ENCODE results near the gene HEPHL1. TPM values are rescaled to one million over a fixed set of nuclear protein-coding genes. Genes with fewer than 3 reads are reported as not detected.

Gene HEPHL1
- total RNA-seq, 2 experiments from 2014 or later, result not detected

DNA sequence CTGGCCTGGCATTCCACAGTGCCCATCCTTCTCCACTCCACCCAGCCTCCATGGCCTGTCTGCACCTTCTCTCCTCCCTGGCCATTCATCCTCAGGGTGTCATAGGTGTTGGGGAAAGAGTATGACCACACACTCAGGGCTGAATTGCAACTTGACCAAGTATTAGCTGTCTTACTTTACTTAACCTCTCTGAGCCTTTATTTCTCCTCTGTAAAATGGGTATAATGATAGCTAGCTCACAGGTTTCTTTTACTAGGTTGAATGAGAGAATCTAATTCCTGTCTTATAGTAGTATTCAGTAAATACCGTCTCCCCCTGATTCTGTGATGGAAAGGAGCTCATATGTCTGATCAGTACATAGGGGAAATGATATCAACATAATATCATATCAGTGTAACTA is 123.5 kb downstream of the HEPHL1 start:
- POLR2A ChIA-PET, result interaction anchor here (1.7 kb wide), 1 partner anchor 16 kb away, joined by 5 read pairs; the partner anchor contains the start of gene PANX1
- no peaks in the 10 kb centered on the region for H3K27me3 Mint-ChIP-seq
- H3K36me3 Mint-ChIP-seq (ENCODE audit: low read depth), result no peaks in the 10 kb centered on the region
- H3K27ac Mint-ChIP-seq, result no peak overlapping the region
- no peak for DNase-seq
- peaks cover 85% of the 10 kb centered on the region for H3K4me1 Mint-ChIP-seq (ENCODE audit: low read depth)
- CTCF ChIA-PET, result interaction anchor here (2.0 kb wide), 1 partner anchor 15 kb away, joined by 8 read pairs; the partner anchor contains the start of gene PANX1
- H3K4me3 Mint-ChIP-seq, result no peak overlapping the region
- TF ChIP-seq, protein P1, sequence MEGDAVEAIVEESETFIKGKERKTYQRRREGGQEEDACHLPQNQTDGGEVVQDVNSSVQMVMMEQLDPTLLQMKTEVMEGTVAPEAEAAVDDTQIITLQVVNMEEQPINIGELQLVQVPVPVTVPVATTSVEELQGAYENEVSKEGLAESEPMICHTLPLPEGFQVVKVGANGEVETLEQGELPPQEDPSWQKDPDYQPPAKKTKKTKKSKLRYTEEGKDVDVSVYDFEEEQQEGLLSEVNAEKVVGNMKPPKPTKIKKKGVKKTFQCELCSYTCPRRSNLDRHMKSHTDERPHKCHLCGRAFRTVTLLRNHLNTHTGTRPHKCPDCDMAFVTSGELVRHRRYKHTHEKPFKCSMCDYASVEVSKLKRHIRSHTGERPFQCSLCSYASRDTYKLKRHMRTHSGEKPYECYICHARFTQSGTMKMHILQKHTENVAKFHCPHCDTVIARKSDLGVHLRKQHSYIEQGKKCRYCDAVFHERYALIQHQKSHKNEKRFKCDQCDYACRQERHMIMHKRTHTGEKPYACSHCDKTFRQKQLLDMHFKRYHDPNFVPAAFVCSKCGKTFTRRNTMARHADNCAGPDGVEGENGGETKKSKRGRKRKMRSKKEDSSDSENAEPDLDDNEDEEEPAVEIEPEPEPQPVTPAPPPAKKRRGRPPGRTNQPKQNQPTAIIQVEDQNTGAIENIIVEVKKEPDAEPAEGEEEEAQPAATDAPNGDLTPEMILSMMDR (IDR thresholded peaks at IDR 0.05), result no peak
- no peaks in the 10 kb centered on the region for H3K9me3 Mint-ChIP-seq
- intact Hi-C loops (cut with micrococcal nuclease), result no loop called here
- no peak for ATAC-seq

DNA sequence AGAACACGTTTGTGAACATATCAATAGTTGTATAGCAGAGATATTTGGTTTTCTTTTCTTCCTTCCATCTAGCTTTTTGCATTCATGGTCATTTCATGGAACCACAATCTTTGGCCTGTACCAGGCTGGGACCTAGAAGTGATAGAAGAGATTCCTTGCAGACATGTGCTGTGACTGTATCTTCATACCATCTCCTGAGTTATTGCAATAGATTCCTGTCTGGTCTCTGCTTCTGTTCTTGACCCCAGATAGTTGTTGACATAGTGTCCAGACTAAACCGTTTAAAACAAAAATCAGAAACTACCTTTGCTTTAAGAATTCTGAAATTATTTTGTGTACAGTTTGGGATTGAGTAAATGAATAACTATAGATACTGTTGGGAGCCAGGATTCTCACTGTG is 124.3 kb downstream of the HEPHL1 start:
- DNase-seq, result no peak
- no peaks in the 10 kb centered on the region for H3K9me3 Mint-ChIP-seq
- TF ChIP-seq, protein P1 (IDR thresholded peaks at IDR 0.05), result no peak
- ChIA-PET CTCF (interaction anchor here (1.2 to 2.0 kb wide), 2 partner anchors 9 to 16 kb away, joined by 5 to 8 read pairs; partner anchors contain the start of gene PANX1), POLR2A (interaction anchor here (1.7 kb wide), 1 partner anchor 17 kb away, joined by 5 read pairs; the partner anchor contains the start of gene PANX1)
- peaks cover 84% of the 10 kb centered on the region for H3K4me1 Mint-ChIP-seq (ENCODE audit: low read depth)
- no peak overlapping the region for H3K4me3 Mint-ChIP-seq
- H3K27me3 Mint-ChIP-seq, result no peaks in the 10 kb centered on the region
- no peaks in the 10 kb centered on the region for H3K36me3 Mint-ChIP-seq (ENCODE audit: low read depth)
- H3K27ac Mint-ChIP-seq, result no peak overlapping the region
- intact Hi-C loops (cut with micrococcal nuclease), result no loop called here
- ATAC-seq, result no peak

DNA sequence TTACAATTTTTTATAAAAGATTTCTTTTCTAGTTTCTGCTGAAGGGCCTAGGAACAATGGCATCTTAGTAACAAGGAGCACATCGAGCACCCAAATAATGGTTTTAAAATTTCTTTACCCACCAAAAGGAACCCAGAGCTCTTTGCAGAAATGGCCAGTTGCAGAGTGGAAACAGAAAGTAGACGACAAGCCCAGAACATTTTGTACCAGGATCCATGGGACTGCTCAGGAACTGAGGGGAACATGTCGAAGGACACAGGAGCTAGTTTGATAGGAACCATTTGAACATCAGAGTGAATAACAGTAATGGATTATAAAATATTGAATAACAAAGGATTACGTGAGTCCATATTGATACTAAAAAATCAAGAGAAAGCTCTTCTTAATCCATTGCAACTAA is 124.8 kb downstream of the HEPHL1 start:
- H3K36me3 Mint-ChIP-seq (ENCODE audit: low read depth), result no peaks in the 10 kb centered on the region
- intact Hi-C loops (cut with micrococcal nuclease), result no loop called here

DNA sequence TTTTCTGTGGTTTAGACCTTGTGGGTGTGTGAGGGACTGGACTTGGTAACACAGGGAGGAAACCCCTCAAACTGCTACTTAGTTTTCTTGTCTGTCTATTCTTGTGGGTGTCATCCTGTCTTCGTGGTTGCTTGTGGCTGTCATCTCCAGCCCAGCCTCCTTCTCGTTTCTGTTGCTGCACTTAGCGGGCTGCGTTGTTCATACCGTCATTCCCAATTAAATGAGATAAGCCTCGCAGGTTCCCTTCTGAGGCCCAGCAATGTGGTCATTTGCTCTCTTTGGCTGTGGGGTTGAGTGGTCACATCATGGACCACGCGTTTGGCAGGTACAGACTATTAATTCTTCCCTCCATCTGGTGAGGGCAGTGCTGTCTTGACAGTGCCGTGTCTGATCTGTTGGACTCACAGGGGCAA is 126.3 kb downstream of the HEPHL1 start:
- ChIA-PET CTCF (no interaction called here), POLR2A (no interaction called here)
- DNase-seq, result peak; percentile 70
- no peaks in the 10 kb centered on the region for H3K27me3 Mint-ChIP-seq
- peak; percentile 82 for ATAC-seq
- H3K4me3 Mint-ChIP-seq, result peak overlapping the region; percentile 43
- intact Hi-C loops (cut with micrococcal nuclease), result no loop called here
- TF ChIP-seq, protein P1 (IDR thresholded peaks at IDR 0.05), result no peak
- peaks cover 1% of the 10 kb centered on the region for H3K36me3 Mint-ChIP-seq (ENCODE audit: low read depth)
- H3K4me1 Mint-ChIP-seq (ENCODE audit: low read depth), result peaks cover 90% of the 10 kb centered on the region
- H3K27ac Mint-ChIP-seq, result peak overlapping the region; percentile 57
- H3K9me3 Mint-ChIP-seq, result no peaks in the 10 kb centered on the region

More for the DNA sequence above, 124.8 kb downstream of the HEPHL1 start:
- no peak for ATAC-seq
- Mint-ChIP-seq H3K27ac (no peak overlapping the region), H3K9me3 (no peaks in the 10 kb centered on the region), H3K4me1 (ENCODE audit: low read depth) (peaks cover 85% of the 10 kb centered on the region), H3K4me3 (no peak overlapping the region), H3K27me3 (no peaks in the 10 kb centered on the region)
- ChIA-PET CTCF (interaction anchor here (1.2 to 2.0 kb wide), 2 partner anchors 9 to 17 kb away, joined by 5 to 8 read pairs; partner anchors contain the start of gene PANX1), POLR2A (no interaction called here)
- TF ChIP-seq, protein P1 (IDR thresholded peaks at IDR 0.05), result no peak
- DNase-seq, result no peak

DNA sequence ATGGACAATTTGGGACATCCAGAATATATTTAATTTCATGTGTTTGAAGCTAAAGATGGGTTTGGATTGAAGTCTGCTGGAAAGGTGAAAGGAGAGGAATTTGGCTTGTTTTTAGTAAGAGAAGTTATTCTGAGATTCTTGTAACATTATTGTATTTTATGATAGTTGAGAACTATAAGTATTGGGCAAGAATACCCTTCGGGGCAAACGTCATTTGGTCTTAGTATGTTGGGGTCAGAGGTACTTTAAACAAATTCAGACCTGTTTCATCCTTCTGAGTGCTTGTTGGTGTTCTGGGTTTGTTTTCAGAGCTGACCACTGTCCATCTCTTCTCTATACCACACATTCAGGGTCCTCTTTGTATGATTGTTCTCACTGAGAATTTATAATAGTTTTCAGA is 127.0 kb downstream of the HEPHL1 start:
- intact Hi-C loops (cut with micrococcal nuclease), result no loop called here
- CTCF ChIA-PET, result interaction anchor here (0.7 kb wide), 1 partner anchor 37 kb away, joined by 3 read pairs; no protein-coding TSS in a partner anchor

More for the DNA sequence above, 127.0 kb downstream of the HEPHL1 start:
- H3K4me3 Mint-ChIP-seq, result peak overlapping the region; percentile 43
- no peak overlapping the region for H3K27ac Mint-ChIP-seq
- H3K9me3 Mint-ChIP-seq, result no peaks in the 10 kb centered on the region
- H3K27me3 Mint-ChIP-seq, result no peaks in the 10 kb centered on the region
- TF ChIP-seq, protein P1 (IDR thresholded peaks at IDR 0.05), result no peak
- no peak for ATAC-seq
- DNase-seq, result no peak
- POLR2A ChIA-PET, result interaction anchor here (0.7 to 0.8 kb wide), 2 partner anchors 12 to 148 kb away, joined by 3 to 4 read pairs; no protein-coding TSS in a partner anchor
- peaks cover 90% of the 10 kb centered on the region for H3K4me1 Mint-ChIP-seq (ENCODE audit: low read depth)
- H3K36me3 Mint-ChIP-seq (ENCODE audit: low read depth), result peaks cover 3% of the 10 kb centered on the region

Data from activated CD8-positive, alpha-beta T cell treated with anti-CD3 and anti-CD28 coated beads for 36 hours (primary cell).